MM.1S (cell line): Measurements from ENCODE around the gene CHRM4.

ENCODE experiments used
- DNase-seq: peaks from one replicate; pipeline ENCODE4 v3.0.0-alpha.2; 2015
- H2AFZ ChIP-seq: fragments of 300-600 bp; sonication (generic); 2 replicates; pipeline ENCODE4 v1.6.0; 2016; ENCODE audit warnings: antibody characterized with exemption, low read length
- H3F3A ChIP-seq: fragments of 300-600 bp; sonication (generic); 2 replicates; pipeline ENCODE4 v1.6.1; 2016; ENCODE audit warnings: mild to moderate bottlenecking, antibody characterized with exemption, low read length, moderate library complexity, mixed read lengths; ENCODE audit not compliant: insufficient read depth
- H3K27ac ChIP-seq: fragments of 300-600 bp; sonication (generic); 2 replicates; pipeline ENCODE4 v1.5.1; 2016; ENCODE audit warnings: mild to moderate bottlenecking, low read length
- H3K27me3 ChIP-seq: fragments of 300-600 bp; sonication (generic); replicated peaks from 2 replicates; pipeline ENCODE4 v1.6.0; 2016; ENCODE audit warnings: low read length; ENCODE audit not compliant: insufficient read depth
- H3K36me3 ChIP-seq: fragments of 300-600 bp; sonication (generic); replicated peaks from 2 replicates; pipeline ENCODE4 v1.6.1; 2016; ENCODE audit warnings: mild to moderate bottlenecking, low read length, mixed read lengths; ENCODE audit not compliant: insufficient read depth
- H3K4me1 ChIP-seq: fragments of 300-600 bp; sonication (generic); 2 replicates; pipeline ENCODE4 v1.6.1; 2016; ENCODE audit warnings: low read length, mixed read lengths
- H3K4me2 ChIP-seq: fragments of 300-600 bp; sonication (generic); 2 replicates; pipeline ENCODE4 v1.6.0; 2016; ENCODE audit warnings: low read depth, low read length
- H3K4me3 ChIP-seq: fragments of 300-600 bp; sonication (generic); 2 replicates; pipeline ENCODE4 v1.5.1; 2016; ENCODE audit warnings: low read length, mixed read lengths
- H3K79me2 ChIP-seq: fragments of 300-600 bp; sonication (generic); 2 replicates; pipeline ENCODE4 v1.6.1; 2016; ENCODE audit warnings: mixed run types, low read length, mixed read lengths
- H3K9ac ChIP-seq: fragments of 300-600 bp; sonication (generic); 2 replicates; pipeline ENCODE4 v1.6.1; 2016; ENCODE audit warnings: low read length, mixed read lengths
- H3K9me2 ChIP-seq: fragments of 300-600 bp; sonication (generic); replicated peaks from 2 replicates; pipeline ENCODE4 v1.6.1; 2016; ENCODE audit warnings: mild to moderate bottlenecking, low read length, mixed read lengths; ENCODE audit not compliant: insufficient read depth
- H3K9me3 ChIP-seq: fragments of 300-600 bp; sonication (generic); replicated peaks from 2 replicates; pipeline ENCODE4 v1.6.1; 2016; ENCODE audit warnings: mild to moderate bottlenecking, low read length, mixed read lengths; ENCODE audit not compliant: insufficient read depth
- H4K20me1 ChIP-seq: fragments of 300-600 bp; sonication (generic); 2 replicates; pipeline ENCODE4 v1.6.1; 2016; ENCODE audit warnings: mild to moderate bottlenecking, low read length, moderate library complexity, mixed read lengths; ENCODE audit not compliant: insufficient read depth
- CTCF ChIP-seq: fragments of 300-600 bp; sonication (generic); IDR thresholded peaks from 2 replicates; pipeline ENCODE4 v1.5.1; 2016; ENCODE audit warnings: antibody characterized with exemption, low read length, mixed read lengths
- EZH2 ChIP-seq: fragments of 300-600 bp; sonication (generic); optimal IDR thresholded peaks from 2 replicates; pipeline ENCODE3; 2017; ENCODE audit warnings: low read depth, mild to moderate bottlenecking, antibody characterized with exemption, low read length, mixed read lengths
- EZH2phosphoT487 ChIP-seq: fragments of 300-600 bp; sonication (generic); IDR thresholded peaks from 2 replicates; pipeline ENCODE4 v1.6.1; 2018; ENCODE audit warnings: antibody characterized with exemption, low read length

The CHRM4 gene

GRCh38 chr11:46387456-46387855 is 4.1 kb downstream of the CHRM4 start:
- no peak overlapping the region for H3K4me2 ChIP-seq
- peaks cover 3% of the 10 kb centered on the region; the same call in 1 of the 2 replicates for H3K4me1 ChIP-seq

GRCh38 chr11:46386674-46387073 is 4.9 kb downstream of the CHRM4 start:
- Histone ChIP-seq H3K27me3 (peaks cover 89% of the 10 kb centered on the region), H3K36me3 (no peaks in the 10 kb centered on the region), H3F3A (no peaks in the 10 kb centered on the region), H3K4me1 (peaks cover 7% of the 10 kb centered on the region; the same call in 1 of the 2 replicates), H3K4me2 (no peak overlapping the region), H3K79me2 (no peaks in the 10 kb centered on the region), H2AFZ (no peak overlapping the region), H3K4me3 (no peak overlapping the region), H3K9ac (no peak overlapping the region), H3K27ac (no peak overlapping the region), H3K9me2 (no peaks in the 10 kb centered on the region), H4K20me1 (no peaks in the 10 kb centered on the region), H3K9me3 (no peaks in the 10 kb centered on the region)
- no peak for DNase-seq
- TF ChIP-seq EZH2phosphoT487 (no peak), EZH2 (no peak)

More at GRCh38 chr11:46387456-46387855, 4.1 kb downstream of the CHRM4 start:
- H2AFZ ChIP-seq, result no peak overlapping the region
- H3K79me2 ChIP-seq, result no peaks in the 10 kb centered on the region
- no peaks in the 10 kb centered on the region for H3K9me3 ChIP-seq
- H3K4me3 ChIP-seq, result no peak overlapping the region
- no peaks in the 10 kb centered on the region for H3K9me2 ChIP-seq
- peaks cover 81% of the 10 kb centered on the region for H3K27me3 ChIP-seq
- no peaks in the 10 kb centered on the region for H3K36me3 ChIP-seq
- DNase-seq, result no peak
- no peak overlapping the region for H3K27ac ChIP-seq
- H3K9ac ChIP-seq, result no peak overlapping the region
- no peaks in the 10 kb centered on the region for H3F3A ChIP-seq
- no peak for TF ChIP-seq CTCF
- H4K20me1 ChIP-seq, result no peaks in the 10 kb centered on the region

- Histone ChIP-seq H3K4me3 (no peak overlapping the region), H3K4me2 (no peak overlapping the region), H3F3A (no peaks in the 10 kb centered on the region), H3K36me3 (no peaks in the 10 kb centered on the region), H2AFZ (no peak overlapping the region), H3K27ac (no peak overlapping the region), H3K9me3 (no peaks in the 10 kb centered on the region), H3K4me1 (peaks cover 7% of the 10 kb centered on the region; the same call in 1 of the 2 replicates), H3K27me3 (peaks cover 87% of the 10 kb centered on the region), H4K20me1 (no peaks in the 10 kb centered on the region), H3K79me2 (no peaks in the 10 kb centered on the region), H3K9me2 (no peaks in the 10 kb centered on the region), H3K9ac (no peak overlapping the region)
- DNase-seq, result no peak
- TF ChIP-seq EZH2, result no peak
- no peak for TF ChIP-seq CTCF
- TF ChIP-seq EZH2phosphoT487, result no peak
Observed at GRCh38 chr11:46386005-46386578, 5.5 kb downstream of the CHRM4 start.
